Heart right ventricle (tissue), 16 donors: Measurements from ENCODE around the gene MB. TPM values are rescaled to one million over a fixed set of nuclear protein-coding genes. Genes with fewer than 3 reads are reported as not detected.

Source experiments
- ATAC-seq, 8 donors: fragments of 200-7000 bp; cut with Tn5 transposase; one replicate each; pipeline ENCODE4 v1.9.1; 2020; ENCODE audit warnings: mild to moderate bottlenecking in 8 of 8, moderate library complexity in 8 of 8, moderate number of reproducible peaks in 1 of 8
- DNase-seq, 2 donors: peaks; one replicate each; pipeline ENCODE4 v3.0.0-alpha.2; 2020
- H3K27ac ChIP-seq, 10 donors: fragments of 200-600 bp; sonication (generic) in 2 of 10; one replicate each; pipeline versions ENCODE4 v1.5.0 to v1.8.0; 2020 to 2022; ENCODE audit warnings: mild to moderate bottlenecking in 3 of 10
- H3K27me3 ChIP-seq, 7 donors: fragments of 200-600 bp; one replicate each; pipeline ENCODE4 v1.8.0; 2021 to 2022; ENCODE audit warnings: mild to moderate bottlenecking in 2 of 7
- H3K36me3 ChIP-seq, 9 donors: fragments of 200-600 bp; sonication (generic) in 1 of 9; one replicate each; pipeline versions ENCODE4 v1.5.0 to v1.8.0; 2020 to 2022; ENCODE audit warnings: mild to moderate bottlenecking in 2 of 9
- H3K4me1 ChIP-seq, 9 donors: fragments of 200-600 bp; sonication (generic) in 1 of 9; one replicate each; pipeline versions ENCODE4 v1.5.0 to v1.8.0; 2020 to 2022; ENCODE audit warnings: mild to moderate bottlenecking in 4 of 9
- H3K4me3 ChIP-seq, 10 donors: fragments of 200-600 bp; sonication (generic) in 2 of 10; one replicate each; pipeline versions ENCODE4 v1.5.0 to v1.8.0; 2020 to 2022; ENCODE audit warnings: mild to moderate bottlenecking in 7 of 10, moderate library complexity in 2 of 10
- H3K9me3 ChIP-seq, 11 donors: fragments of 200-600 bp in 10 of 11; sonication (generic) in 2 of 11; one replicate each; pipeline versions ENCODE4 v1.5.0 to v1.8.0; 2013 to 2022; ENCODE audit warnings: mild to moderate bottlenecking in 2 of 11, control low read depth in 1 of 11, moderate library complexity in 1 of 11
- CTCF ChIP-seq, 9 donors: fragments of 200-600 bp; sonication (generic) in 2 of 9; IDR thresholded peaks; one replicate each; pipeline versions ENCODE4 v1.5.0 to v1.8.0; 2021 to 2022; ENCODE audit warnings: antibody characterized with exemption in 9 of 9, mild to moderate bottlenecking in 5 of 9, moderate library complexity in 1 of 9
- WGBS, 2 donors: extraction: QIAGEN DNeasy Blood & Tissue Kit; methylation state at CpG; one replicate each; pipeline ENCODE4 v1.1.7; 2013; ENCODE audit warnings: inconsistent platforms in 1 of 2; 5-methylcytosine and 5-hydroxymethylcytosine counted together
- intact Hi-C, 10 donors: fragments of 100-400 bp; cut with DNase I; formaldehyde crosslinking; loops; one replicate each; pipeline versions ENCODE4 v1.11.1 to v1.14.2; 2022
- polyA plus RNA-seq, 2 donors: library from polyadenylated mRNA; stranded (reverse); fragments of 200-250 nt; gene quantifications; one replicate each; pipeline ENCODE4 v1.2.3, GENCODE V29; 2013
- total RNA-seq, 10 donors: library from RNA; stranded (reverse); fragmentation: NEBNext Ultra II Directional in 3 of 10; extraction: Animal tissue kit (Norgen Biotek cat#: 25700) in 3 of 10; gene quantifications; one replicate each; pipeline versions ENCODE4 v1.2.1 to v1.2.4, GENCODE V29; 2021 to 2023
- donor health status: Arrhythmogenic right ventricular cardiomyopathy.
- donor health status: ischemic (EF 13 %, LVEDD 7.1; RV severe dilation, severe dysfunction).
- donor health status: healthy with polysubstance abuse.
- donor health status: DM: no; HTN: yes; CAD: no.
- donor health status: DM: no; HTN: no; CAD: no.
- donor health status: ischemic (EF 25% LVEDD 6.9; RV normal size, moderate dysfunction).
- donor health status: ischemic (EF 25% LVEDD 5.7; RV mildly dilated, moderate dysfunction).
- donor health status: healthy.
- donor health status: DM: yes; HTN: yes; CAD: no.
- donor health status: Ischemic cardiomyopathy.
- donor health status: ischemic (EF 35%, LVEDD 5.7; RV mildly dilated, moderate dysfunction).
- donor health status: nonischemic (EF 11% LVEDD 7.7; RV severe dilation, severe dysfunction).
- donor health status: DM: yes; HTN: yes; CAD: no.
- donor health status: PGD.
- donor health status: ischemic (EF 29% LVEDD 5.4; RV normal size, mild dysfunction).
- donor health status: nonischemic (EF 23%, LVEDD 6.1; RV moderate dilation, normal function).

Gene MB
- total and polyA plus RNA-seq, 12 donors = 8,931 to 22,407 (median 13,517) TPM

- DNase-seq (no peak), ATAC-seq (no peak)
- no peak for TF ChIP-seq CTCF (IDR thresholded peaks at IDR 0.05)
- Histone ChIP-seq H3K27me3 (no peaks in the 10 kb centered on the region), H3K4me3 (peak overlapping the region in 6 of 10 donors; percentile 4 to 26 (median 10)), H3K36me3 (peaks cover 0 to 81% (median 19%) of the 10 kb centered on the region in 9 donors), H3K9me3 (peaks cover 0 to 28% (median 10%) of the 10 kb centered on the region in 11 donors), H3K27ac (peak overlapping the region in 7 of 10 donors; percentile 25 to 69 (median 38)), H3K4me1 (peaks cover 0 to 48% (median 12%) of the 10 kb centered on the region in 9 donors)
- 50 to 58% methylated on average over 3 of the region's 3 CpGs for WGBS, 2 donors
- intact Hi-C loops = no loop called here
Measured at GRCh38 chr22:35663371-35663770, 46.2 kb upstream of the MB start.

GRCh38 chr22:35662914-35663313 is 45.8 kb upstream of the MB start:
- TF ChIP-seq CTCF (IDR thresholded peaks at IDR 0.05) = no peak

GRCh38 chr22:35661464-35661863 is 44.3 kb upstream of the MB start:
- no peaks in the 10 kb centered on the region for H3K27me3 ChIP-seq
- peaks cover 0 to 83% (median 22%) of the 10 kb centered on the region in 9 donors for H3K36me3 ChIP-seq
- intact Hi-C loops = no loop called here
- peak overlapping the region in 1 of 10 donors; percentile 86 for H3K27ac ChIP-seq
- peaks cover 0 to 23% (median 4%) of the 10 kb centered on the region in 11 donors for H3K9me3 ChIP-seq
- no peak for TF ChIP-seq CTCF (IDR thresholded peaks at IDR 0.05)
- no peak overlapping the region for H3K4me3 ChIP-seq
- H3K4me1 ChIP-seq = peaks cover 0 to 52% (median 12%) of the 10 kb centered on the region in 9 donors
- DNase-seq (no peak), ATAC-seq (no peak)
- WGBS, 2 donors = 84 to 97% methylated on average over 2 of the region's 2 CpGs

More at GRCh38 chr22:35662914-35663313, 45.8 kb upstream of the MB start:
- H3K27me3 ChIP-seq = no peaks in the 10 kb centered on the region
- peak overlapping the region in 3 of 10 donors; percentile 4 to 12 (median 4) for H3K4me3 ChIP-seq
- 87 to 91% methylated on average over 2 of the region's 2 CpGs for WGBS, 2 donors
- H3K27ac ChIP-seq = peak overlapping the region in 7 of 10 donors; percentile 25 to 69 (median 38)
- intact Hi-C loops = no loop called here
- H3K9me3 ChIP-seq = peaks cover 0 to 28% (median 10%) of the 10 kb centered on the region in 11 donors
- DNase-seq (no peak), ATAC-seq (no peak)
- peaks cover 0 to 48% (median 12%) of the 10 kb centered on the region in 9 donors for H3K4me1 ChIP-seq
- peaks cover 0 to 83% (median 19%) of the 10 kb centered on the region in 9 donors for H3K36me3 ChIP-seq

- no peaks in the 10 kb centered on the region for H3K27me3 ChIP-seq
- DNase-seq = no peak
- H3K27ac ChIP-seq = peak overlapping the region in 3 of 10 donors; percentile 7 to 86 (median 13)
- H3K9me3 ChIP-seq = peaks cover 0 to 14% (median 0%) of the 10 kb centered on the region in 11 donors
- intact Hi-C loops = no loop called here
- TF ChIP-seq CTCF (IDR thresholded peaks at IDR 0.05) = no peak
- 90 to 95% methylated on average over 2 of the region's 2 CpGs for WGBS, 2 donors
- no peak overlapping the region for H3K4me3 ChIP-seq
- H3K36me3 ChIP-seq = peaks cover 0 to 83% (median 25%) of the 10 kb centered on the region in 9 donors
- peaks cover 0 to 52% (median 12%) of the 10 kb centered on the region in 9 donors for H3K4me1 ChIP-seq
- ATAC-seq = peak in 2 of 8 donors; percentile 46 to 54
Measured at GRCh38 chr22:35660291-35661127, 43.4 kb upstream of the MB start.
